ENCODE data around the gene MRTFB.
"Not testable (repeated sequence)": the region's sequence is repeated elsewhere in the genome, so short reads cannot be mapped to it uniquely, and the experiment has no call there.

Gene MRTFB

GRCh38 chr16:14104066-14104465 lies 32.9 kb downstream of the MRTFB start:
- no peak for DNase-seq (ENCODE audit: low spot score)

- no peak for DNase-seq (ENCODE audit: low spot score)
These were observed 34.7 kb downstream of the MRTFB start for GRCh38 chr16:14105760-14106375.

- DNase-seq (ENCODE audit: low spot score), result no peak
These were observed 35.3 kb downstream of the MRTFB start for GRCh38 chr16:14106457-14106856.

- DNase-seq (ENCODE audit: low spot score), result no peak
These were observed 35.8 kb downstream of the MRTFB start for GRCh38 chr16:14106961-14107360.

- DNase-seq (ENCODE audit: low spot score), result no peak
These were observed 38.1 kb downstream of the MRTFB start for GRCh38 chr16:14109077-14109775.

GRCh38 chr16:14109782-14110727 lies 38.9 kb downstream of the MRTFB start:
- DNase-seq (ENCODE audit: low spot score), result no peak

GRCh38 chr16:14110728-14111251 lies 39.7 kb downstream of the MRTFB start:
- no peak for DNase-seq (ENCODE audit: low spot score)

- no peak for DNase-seq (ENCODE audit: low spot score)
These were observed 40.8 kb downstream of the MRTFB start for GRCh38 chr16:14111713-14112538.

- DNase-seq (ENCODE audit: low spot score), result no peak
These were observed 41.4 kb downstream of the MRTFB start for GRCh38 chr16:14112539-14112856.

GRCh38 chr16:14113344-14113743 lies 42.2 kb downstream of the MRTFB start:
- DNase-seq (ENCODE audit: low spot score), result no peak

- DNase-seq (ENCODE audit: low spot score), result no peak
These were observed 45.9 kb downstream of the MRTFB start for GRCh38 chr16:14117051-14117450.

GRCh38 chr16:14119799-14120198 lies 48.7 kb downstream of the MRTFB start:
- no peak for DNase-seq (ENCODE audit: low spot score)

GRCh38 chr16:14120335-14120734 lies 49.2 kb downstream of the MRTFB start:
- no peak for DNase-seq (ENCODE audit: low spot score)

- no peak for DNase-seq (ENCODE audit: low spot score)
These were observed 50.0 kb downstream of the MRTFB start for GRCh38 chr16:14121142-14121541.

GRCh38 chr16:14121872-14122271 lies 50.8 kb downstream of the MRTFB start:
- DNase-seq (ENCODE audit: low spot score), result no peak

- not testable (repeated sequence) for DNase-seq (ENCODE audit: low spot score)
These were observed 51.3 kb downstream of the MRTFB start for GRCh38 chr16:14122430-14122829.

GRCh38 chr16:14125000-14125681 lies 54.0 kb downstream of the MRTFB start:
- no peak for DNase-seq (ENCODE audit: low spot score)

- DNase-seq (ENCODE audit: low spot score), result no peak
These were observed 54.6 kb downstream of the MRTFB start for GRCh38 chr16:14125708-14126107.

- no peak for DNase-seq (ENCODE audit: low spot score)
These were observed 57.0 kb downstream of the MRTFB start for GRCh38 chr16:14128097-14128496.

GRCh38 chr16:14129502-14129901 lies 58.4 kb downstream of the MRTFB start:
- DNase-seq (ENCODE audit: low spot score), result no peak
